Transverse colon (tissue), 4 donors: ENCODE measurements around the gene LBR. TPM values are rescaled to one million over a fixed set of nuclear protein-coding genes. Genes with fewer than 3 reads are reported as not detected.

ENCODE experiments used
- DNase-seq: peaks from one replicate; pipeline ENCODE4 v3.0.0-alpha.2; 2019
- H3K27ac ChIP-seq, 4 donors: fragments of 200-600 bp; sonication (generic); 2 replicates each; pipeline ENCODE4 v1.5.1; 2016 to 2018; ENCODE audit warnings: inconsistent platforms in 4 of 4
- H3K27me3 ChIP-seq: fragments of 200-600 bp; sonication (generic); 2 replicates; pipeline ENCODE4 v1.5.1; 2017; ENCODE audit warnings: inconsistent platforms
- H3K36me3 ChIP-seq, 4 donors: fragments of 200-600 bp; sonication (generic); 2 replicates each; pipeline ENCODE4 v1.5.1; 2017 to 2019; ENCODE audit warnings: inconsistent platforms in 4 of 4
- H3K4me1 ChIP-seq, 4 donors: fragments of 200-600 bp; sonication (generic); 2 replicates each; pipeline ENCODE4 v1.5.1; 2017 to 2020; ENCODE audit warnings: inconsistent platforms in 4 of 4
- H3K4me3 ChIP-seq, 4 donors: fragments of 200-600 bp; sonication (generic); 1 replicate in 1 of 4; 2 replicates in 3 of 4; pipeline versions ENCODE4 v1.5.1 to v1.6.1; 2017 to 2019; ENCODE audit warnings: inconsistent platforms in 4 of 4
- H3K9me3 ChIP-seq, 2 donors: fragments of 200-600 bp; sonication (generic); 2 replicates each; pipeline ENCODE4 v1.5.1; 2017 to 2019; ENCODE audit warnings: inconsistent platforms in 2 of 2
- EP300 ChIP-seq: sonication (generic); formaldehyde crosslinking; IDR thresholded peaks from one replicate; pipeline ENCODE4 v1.6.1; 2017; ENCODE audit warnings: antibody characterized with exemption, low read depth
- POLR2A ChIP-seq: fragments of 450-650 bp; IDR thresholded peaks from one replicate; pipeline ENCODE4 v1.6.1; 2016; ENCODE audit warnings: antibody characterized with exemption, mild to moderate bottlenecking, moderate library complexity
- POLR2AphosphoS5 ChIP-seq, 3 donors: sonication (generic); formaldehyde crosslinking; IDR thresholded peaks; one replicate each; pipeline ENCODE4 v1.6.1; 2016; ENCODE audit warnings: antibody characterized with exemption in 3 of 3
- WGBS, 2 donors: methylation state at CpG; one replicate each; pipeline ENCODE4 v1.1.5; 2018; ENCODE audit warnings: low coverage in 1 of 2; 5-methylcytosine and 5-hydroxymethylcytosine counted together
- in situ Hi-C, 4 donors: fragments of 200-750 bp; cut with MboI; loops; one replicate each; pipeline versions ENCODE4 v1.15.0 to v1.15.1; 2017; ENCODE audit warnings: low sequenced_read_pairs in 3 of 4, low pct_ligation_motif_present in 1 of 4, low pct_unique_long_range_greater_than_20kb in 1 of 4
- intact Hi-C: fragments of 100-400 bp; cut with DNase I; formaldehyde crosslinking; loops from one replicate; pipeline ENCODE4 v1.15.1; 2023; ENCODE audit warnings: low total_unique reads
- total RNA-seq, 4 donors: library from RNA; depleted of rRNA; stranded (reverse); fragments of >200 nt; gene quantifications; one replicate each; pipeline ENCODE4 v1.1.0, GENCODE V29; 2016
- TF ChIP-seq, protein P1 (sequence below), 5 experiments: fragments of 200-600 bp in 3 of 5; fragments of 450-650 bp in 2 of 5; sonication (generic) in 3 of 5; IDR thresholded peaks; 1 replicate in 2 of 5; 2 replicates in 3 of 5; pipeline ENCODE4 v1.5.1; 2016 to 2017; ENCODE audit warnings: antibody characterized with exemption in 5 of 5, inconsistent platforms in 3 of 5, mild to moderate bottlenecking in 2 of 5, moderate library complexity in 1 of 5

The LBR gene
- total RNA-seq, 4 donors from 2014 or later = 48.6 to 97.9 (median 75.1) TPM

DNA sequence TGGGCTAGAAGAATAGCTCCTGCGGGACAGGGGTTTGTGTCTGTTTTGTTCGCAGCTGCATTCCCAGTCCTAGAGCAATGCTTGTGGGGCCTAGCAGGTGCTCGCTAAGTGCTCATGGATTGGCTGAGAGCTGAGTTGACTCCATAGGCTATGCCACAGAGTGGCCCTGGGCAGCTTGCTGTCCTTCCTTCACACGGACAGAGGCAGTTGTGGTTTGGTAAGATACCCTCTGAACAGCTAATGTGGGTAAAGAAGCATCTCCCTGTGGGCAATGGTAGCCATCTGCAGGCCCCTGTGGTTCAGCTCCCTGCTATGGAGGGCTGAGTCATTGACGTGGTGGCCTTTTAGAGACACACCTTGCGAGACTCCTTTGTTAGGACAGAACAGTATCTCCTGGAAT lies 23.5 kb upstream of the LBR start:
- Histone ChIP-seq H3K27me3 (no peaks in the 10 kb centered on the region), H3K4me1 (peaks cover 23 to 55% (median 40%) of the 10 kb centered on the region in 4 donors)
- in situ Hi-C loops = no loop called here

DNA sequence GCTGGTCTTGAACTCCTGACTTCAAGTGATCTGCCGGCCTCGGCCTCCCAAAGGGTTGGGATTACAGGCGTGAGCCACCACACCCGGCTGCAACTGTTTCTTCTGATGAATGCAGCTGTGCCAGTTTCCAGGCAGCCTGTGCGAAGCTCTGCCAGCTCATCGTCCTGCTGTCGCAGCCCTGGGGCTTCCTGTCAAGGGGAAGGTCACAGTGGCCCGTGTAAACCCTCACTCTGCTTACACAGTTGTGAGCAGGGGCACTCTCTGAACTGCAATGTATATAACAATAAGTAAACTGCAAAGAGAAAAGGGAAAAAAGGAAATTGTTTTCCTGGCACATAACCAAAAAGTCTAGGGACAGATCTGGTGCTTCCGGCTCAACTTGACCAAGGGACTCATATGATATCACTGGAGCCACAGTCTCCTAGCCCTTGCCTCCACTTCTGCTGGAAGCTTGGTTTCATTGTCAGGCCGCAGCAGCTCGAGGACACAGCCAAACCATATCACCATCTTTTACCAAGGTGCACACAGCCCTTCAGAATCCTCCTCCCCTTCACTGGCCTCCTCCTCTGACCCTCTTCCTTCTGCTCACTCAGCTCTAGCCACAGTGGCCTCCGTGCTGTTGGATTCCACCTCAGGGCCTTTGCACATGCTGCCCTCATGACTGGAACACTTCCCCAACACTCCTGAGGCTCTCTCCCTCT lies 22.8 kb upstream of the LBR start:
- peak; percentile 16 for DNase-seq
- TF ChIP-seq, protein P1, sequence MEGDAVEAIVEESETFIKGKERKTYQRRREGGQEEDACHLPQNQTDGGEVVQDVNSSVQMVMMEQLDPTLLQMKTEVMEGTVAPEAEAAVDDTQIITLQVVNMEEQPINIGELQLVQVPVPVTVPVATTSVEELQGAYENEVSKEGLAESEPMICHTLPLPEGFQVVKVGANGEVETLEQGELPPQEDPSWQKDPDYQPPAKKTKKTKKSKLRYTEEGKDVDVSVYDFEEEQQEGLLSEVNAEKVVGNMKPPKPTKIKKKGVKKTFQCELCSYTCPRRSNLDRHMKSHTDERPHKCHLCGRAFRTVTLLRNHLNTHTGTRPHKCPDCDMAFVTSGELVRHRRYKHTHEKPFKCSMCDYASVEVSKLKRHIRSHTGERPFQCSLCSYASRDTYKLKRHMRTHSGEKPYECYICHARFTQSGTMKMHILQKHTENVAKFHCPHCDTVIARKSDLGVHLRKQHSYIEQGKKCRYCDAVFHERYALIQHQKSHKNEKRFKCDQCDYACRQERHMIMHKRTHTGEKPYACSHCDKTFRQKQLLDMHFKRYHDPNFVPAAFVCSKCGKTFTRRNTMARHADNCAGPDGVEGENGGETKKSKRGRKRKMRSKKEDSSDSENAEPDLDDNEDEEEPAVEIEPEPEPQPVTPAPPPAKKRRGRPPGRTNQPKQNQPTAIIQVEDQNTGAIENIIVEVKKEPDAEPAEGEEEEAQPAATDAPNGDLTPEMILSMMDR (IDR thresholded peaks at IDR 0.05) = no peak
- no peak for TF ChIP-seq POLR2AphosphoS5 (IDR thresholded peaks at IDR 0.05)
- no peak for TF ChIP-seq EP300
- TF ChIP-seq POLR2A = no peak
- Histone ChIP-seq H3K4me3 (no peak overlapping the region), H3K27me3 (no peaks in the 10 kb centered on the region), H3K4me1 (peaks cover 30 to 62% (median 47%) of the 10 kb centered on the region in 4 donors), H3K27ac (peak overlapping the region; percentile 89 to 93 (median 92)), H3K9me3 (no peaks in the 10 kb centered on the region), H3K36me3 (no peaks in the 10 kb centered on the region)
- 62 to 89% methylated on average over 3 to 12 of the region's 12 CpGs for WGBS, 2 donors
- intact Hi-C loops = no loop called here
- in situ Hi-C loops = no loop called here

More for the DNA sequence above, 23.5 kb upstream of the LBR start:
- no peak for TF ChIP-seq POLR2A
- TF ChIP-seq, protein P1 (IDR thresholded peaks at IDR 0.05) = no peak
- no peak for TF ChIP-seq POLR2AphosphoS5 (IDR thresholded peaks at IDR 0.05)
- no peak for TF ChIP-seq EP300
- Histone ChIP-seq H3K27ac (peak overlapping the region; percentile 89 to 93 (median 92)), H3K4me3 (no peak overlapping the region), H3K9me3 (no peaks in the 10 kb centered on the region), H3K36me3 (no peaks in the 10 kb centered on the region)
- WGBS, 2 donors = 89% methylated on average over 5 of the region's 6 CpGs; no CpG with 5 or more reads in 1 of the 2 donors
- DNase-seq = peak; percentile 5
- intact Hi-C loops = no loop called here

DNA sequence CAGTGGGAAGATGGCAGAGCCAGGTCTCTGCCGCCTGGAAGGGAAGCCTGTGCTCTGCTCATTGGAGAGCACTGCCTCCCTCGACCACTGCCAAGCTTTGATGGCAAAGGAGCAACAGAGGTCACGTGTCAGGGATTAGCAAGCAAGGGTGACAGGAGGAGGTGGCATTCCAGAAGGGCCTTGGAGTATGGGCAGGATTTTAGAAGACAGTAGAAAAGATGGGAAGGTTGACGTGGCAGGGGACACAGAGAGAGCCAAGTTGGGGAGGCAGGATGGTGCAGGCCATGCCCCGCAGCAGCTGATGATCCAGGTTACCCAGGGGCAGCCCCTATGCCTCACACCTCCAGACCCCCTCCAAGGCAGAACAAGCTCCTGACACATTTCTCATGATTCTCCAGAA lies 21.9 kb upstream of the LBR start:
- in situ Hi-C loops (no loop called here), intact Hi-C loops (no loop called here)
- no peaks in the 10 kb centered on the region for H3K9me3 ChIP-seq
- WGBS, 2 donors = 87% methylated on average over 5 of the region's 5 CpGs; no CpG with 5 or more reads in 1 of the 2 donors
- peak; percentile 7 for DNase-seq
- peak overlapping the region; percentile 89 to 93 (median 92) for H3K27ac ChIP-seq
- TF ChIP-seq POLR2AphosphoS5 (IDR thresholded peaks at IDR 0.05) (no peak), POLR2A (no peak), EP300 (no peak)
- TF ChIP-seq, protein P1 (IDR thresholded peaks at IDR 0.05) = no peak
- no peaks in the 10 kb centered on the region for H3K27me3 ChIP-seq
- peaks cover 36 to 65% (median 55%) of the 10 kb centered on the region in 4 donors for H3K4me1 ChIP-seq
- no peaks in the 10 kb centered on the region for H3K36me3 ChIP-seq
- H3K4me3 ChIP-seq = no peak overlapping the region

DNA sequence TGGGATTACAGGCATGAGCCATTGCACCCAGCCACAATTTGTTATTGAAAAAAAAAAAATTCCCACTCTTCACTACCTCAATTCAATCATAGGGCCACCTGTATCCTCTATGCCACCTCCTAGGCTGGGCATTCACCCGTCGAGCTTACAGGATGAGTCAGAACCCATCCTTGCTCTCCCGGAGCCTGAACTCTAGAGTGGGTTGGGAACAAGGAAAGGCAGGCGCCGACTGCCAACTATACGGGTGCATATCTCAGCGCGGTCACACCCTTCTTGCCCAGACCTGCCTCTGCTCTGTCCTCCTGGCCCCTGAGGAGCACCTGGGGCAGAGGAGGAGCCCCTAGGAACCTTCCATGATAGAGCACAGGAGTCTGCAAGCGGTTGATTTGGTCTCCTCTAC lies 21.4 kb upstream of the LBR start:
- peak overlapping the region; percentile 89 to 93 (median 92) for H3K27ac ChIP-seq
- 44% methylated on average over 9 of the region's 9 CpGs; no CpG with 5 or more reads in 1 of the 2 donors for WGBS, 2 donors
- H3K4me3 ChIP-seq = no peak overlapping the region
- peaks cover 36 to 65% (median 58%) of the 10 kb centered on the region in 4 donors for H3K4me1 ChIP-seq
- TF ChIP-seq, protein P1 (IDR thresholded peaks at IDR 0.05) = no peak
- TF ChIP-seq EP300 = no peak
- no peak for TF ChIP-seq POLR2A
- TF ChIP-seq POLR2AphosphoS5 (IDR thresholded peaks at IDR 0.05) = peak in 1 of 3 donors; percentile 25
- in situ Hi-C loops (no loop called here), intact Hi-C loops (no loop called here)
- H3K36me3 ChIP-seq = no peaks in the 10 kb centered on the region
- no peaks in the 10 kb centered on the region for H3K27me3 ChIP-seq
- peak; percentile 78 for DNase-seq
- no peaks in the 10 kb centered on the region for H3K9me3 ChIP-seq
